Measurements from ENCODE around the gene COX6A2.
"Not testable (repeated sequence)": the region's sequence is repeated elsewhere in the genome, so short reads cannot be mapped to it uniquely, and the experiment has no call there.

The COX6A2 gene

GRCh38 chr16:31440516-31441184 lies 12.5 kb upstream of the COX6A2 start:
- DNase-seq (ENCODE audit: low read depth) = no peak
- no peak overlapping the region for H3K4me3 ChIP-seq (ENCODE audit: low read length)
- no peak for TF ChIP-seq CTCF (IDR thresholded peaks at IDR 0.05; ENCODE audit: insufficient read depth, low read depth, low read length, missing control alignments)

- TF ChIP-seq CTCF (IDR thresholded peaks at IDR 0.05; ENCODE audit: insufficient read depth, low read depth, low read length, missing control alignments) = no peak
- no peak overlapping the region for H3K4me3 ChIP-seq (ENCODE audit: low read length)
- no peak for DNase-seq (ENCODE audit: low read depth)
Observed at GRCh38 chr16:31439519-31439918, 11.4 kb upstream of the COX6A2 start.

GRCh38 chr16:31439023-31439422 lies 10.9 kb upstream of the COX6A2 start:
- H3K4me3 ChIP-seq (ENCODE audit: low read length); DNase-seq (ENCODE audit: low read depth): not testable (repeated sequence)

GRCh38 chr16:31438414-31438813 lies 10.3 kb upstream of the COX6A2 start:
- TF ChIP-seq CTCF (IDR thresholded peaks at IDR 0.05; ENCODE audit: insufficient read depth, low read depth, low read length, missing control alignments) = no peak
- no peak for DNase-seq (ENCODE audit: low read depth)
- no peak overlapping the region for H3K4me3 ChIP-seq (ENCODE audit: low read length)

GRCh38 chr16:31436221-31437045 lies 8.3 kb upstream of the COX6A2 start:
- H3K4me3 ChIP-seq (ENCODE audit: low read length) = no peak overlapping the region
- DNase-seq (ENCODE audit: low read depth) = no peak
- no peak for TF ChIP-seq CTCF (IDR thresholded peaks at IDR 0.05; ENCODE audit: insufficient read depth, low read depth, low read length, missing control alignments)

- no peak for DNase-seq (ENCODE audit: low read depth)
- no peak for TF ChIP-seq CTCF (IDR thresholded peaks at IDR 0.05; ENCODE audit: insufficient read depth, low read depth, low read length, missing control alignments)
- no peak overlapping the region for H3K4me3 ChIP-seq (ENCODE audit: low read length)
Observed at GRCh38 chr16:31435341-31436220, 7.4 kb upstream of the COX6A2 start.

Measured in epithelial cell of esophagus (primary cell).